Ovary (tissue), 9 donors: ENCODE results near the gene AOPEP. TPM values are rescaled to one million over a fixed set of nuclear protein-coding genes. Genes with fewer than 3 reads are reported as not detected.

Experiments
- DNase-seq, 5 donors: peaks; one replicate each; pipeline ENCODE4 v3.0.0-alpha.2; 2019 to 2020
- H3K27ac ChIP-seq, 2 donors: fragments of 200-600 bp; one replicate each; pipeline versions ENCODE4 v1.5.1 to v1.8.0; 2019 to 2022
- H3K27me3 ChIP-seq: fragments of 200-600 bp; one replicate; pipeline ENCODE4 v1.8.0; 2022
- H3K36me3 ChIP-seq: fragments of 200-600 bp; sonication (generic); one replicate; pipeline ENCODE4 v1.5.1; 2019
- H3K4me1 ChIP-seq: one replicate; pipeline ENCODE4 v1.8.1; 2013; ENCODE audit warnings: mild to moderate bottlenecking, moderate library complexity; ENCODE audit not compliant: insufficient read depth
- H3K4me3 ChIP-seq: fragments of 200-600 bp; sonication (generic); one replicate; pipeline ENCODE4 v1.5.1; 2017
- H3K9me3 ChIP-seq, 2 donors: fragments of 200-600 bp in 1 of 2; sonication (generic) in 1 of 2; one replicate each; pipeline versions ENCODE4 v1.5.1 to v1.8.1; 2013 to 2019; ENCODE audit warnings: mild to moderate bottlenecking in 1 of 2, moderate library complexity in 1 of 2
- CTCF ChIP-seq, 3 donors: fragments of 450-650 bp in 2 of 3; fragments of 200-600 bp in 1 of 3; IDR thresholded peaks; one replicate each; pipeline versions ENCODE4 v1.5.1 to v1.8.0; 2016 to 2022; ENCODE audit warnings: antibody characterized with exemption in 3 of 3, mild to moderate bottlenecking in 1 of 3
- EP300 ChIP-seq: sonication (generic); formaldehyde crosslinking; IDR thresholded peaks from one replicate; pipeline ENCODE4 v1.6.1; 2017; ENCODE audit warnings: antibody characterized with exemption
- POLR2A ChIP-seq: fragments of 450-650 bp; IDR thresholded peaks from one replicate; pipeline ENCODE4 v1.6.1; 2017; ENCODE audit warnings: antibody characterized with exemption, mild to moderate bottlenecking, moderate library complexity
- WGBS, 3 donors: extraction: QIAGEN DNeasy Blood & Tissue Kit in 1 of 3; methylation state at CpG; one replicate each; pipeline versions ENCODE4 v1.1.5 to v1.1.7; 2013 to 2017; 5-methylcytosine and 5-hydroxymethylcytosine counted together
- intact Hi-C, 4 donors: fragments of 100-400 bp; cut with DNase I; formaldehyde crosslinking; loops; one replicate each; pipeline versions ENCODE4 v1.11.0 to v1.15.1; 2022 to 2023
- polyA plus RNA-seq, 2 donors: library from polyadenylated mRNA; stranded (reverse); fragments of 200-250 nt in 1 of 2; fragments of 350-450 nt in 1 of 2; fragmentation: Illumina TruSeq in 1 of 2; extraction: RNeasy Lipid Tissue Mini Kit (QIAGEN cat#74804) in 1 of 2; gene quantifications; one replicate each; pipeline ENCODE4 v1.2.3, GENCODE V29; 2013 to 2014
- total RNA-seq, 7 donors: library from RNA; depleted of rRNA in 2 of 7; stranded (reverse); fragments of >200 nt in 2 of 7; fragmentation: NEBNext Ultra II Directional in 3 of 7; extraction: Animal tissue kit (Norgen Biotek cat#: 25700) in 3 of 7; gene quantifications; one replicate each; pipeline versions ENCODE4 v1.1.0 to v1.2.4, GENCODE V29; 2016 to 2023
- donor health status: DM: no; HTN: no; CAD: no; lungs with moderate emphysema.
- donor health status: DM: no; HTN: no; CAD: no.
- donor health status: Bipolar disorder and iron deficiency.
- donor health status: DM: yes; HTN: yes; CAD: no.
- donor health status: DM: no; HTN: no; CAD: no.
- donor health status: DM: yes; HTN: yes; CAD: no.

The AOPEP gene
- total and polyA plus RNA-seq, 9 donors, result 40.0 to 141 (median 82.1) TPM

GRCh38 chr9:94823710-94824109 is 97.2 kb downstream of the AOPEP start:
- Histone ChIP-seq H3K36me3 (no peaks in the 10 kb centered on the region), H3K4me1 (peaks cover 24% of the 10 kb centered on the region), H3K9me3 (no peaks in the 10 kb centered on the region), H3K27me3 (no peaks in the 10 kb centered on the region), H3K4me3 (no peak overlapping the region), H3K27ac (no peak overlapping the region)
- no peak for TF ChIP-seq POLR2A
- DNase-seq, result no peak
- WGBS, 3 donors, result 93 to 97% (median 94%) methylated on average over 5 of the region's 5 CpGs
- intact Hi-C loops, result no loop called here

GRCh38 chr9:94824411-94824810 is 97.9 kb downstream of the AOPEP start:
- Histone ChIP-seq H3K9me3 (no peaks in the 10 kb centered on the region), H3K4me3 (no peak overlapping the region), H3K27ac (no peak overlapping the region), H3K36me3 (no peaks in the 10 kb centered on the region), H3K27me3 (no peaks in the 10 kb centered on the region), H3K4me1 (peaks cover 23% of the 10 kb centered on the region)
- 65 to 72% (median 65%) methylated on average over 2 of the region's 2 CpGs for WGBS, 3 donors
- intact Hi-C loops, result no loop called here
- TF ChIP-seq CTCF (IDR thresholded peaks at IDR 0.05) (no peak), POLR2A (no peak), EP300 (no peak)
- DNase-seq, result no peak

- H3K27me3 ChIP-seq, result no peaks in the 10 kb centered on the region
- H3K4me1 ChIP-seq, result peaks cover 25% of the 10 kb centered on the region
- H3K9me3 ChIP-seq, result no peaks in the 10 kb centered on the region
- no peaks in the 10 kb centered on the region for H3K36me3 ChIP-seq
- no peak for TF ChIP-seq POLR2A
- TF ChIP-seq EP300, result no peak
- TF ChIP-seq CTCF (IDR thresholded peaks at IDR 0.05), result no peak
- no peak overlapping the region for H3K4me3 ChIP-seq
- H3K27ac ChIP-seq, result peak overlapping the region in 1 of 2 donors; percentile 28
- intact Hi-C loops, result no loop called here
- WGBS, 3 donors, result 39 to 64% (median 56%) methylated on average over 12 of the region's 12 CpGs
- DNase-seq, result no peak
Observed at GRCh38 chr9:94824913-94825610, 98.6 kb downstream of the AOPEP start.

GRCh38 chr9:94825611-94825958 is 99.1 kb downstream of the AOPEP start:
- Histone ChIP-seq H3K36me3 (no peaks in the 10 kb centered on the region), H3K4me3 (no peak overlapping the region), H3K4me1 (peaks cover 25% of the 10 kb centered on the region), H3K27me3 (no peaks in the 10 kb centered on the region), H3K27ac (peak overlapping the region in 1 of 2 donors; percentile 28), H3K9me3 (no peaks in the 10 kb centered on the region)
- TF ChIP-seq CTCF (IDR thresholded peaks at IDR 0.05) (no peak), POLR2A (no peak), EP300 (no peak)
- intact Hi-C loops, result no loop called here
- 44 to 67% (median 59%) methylated on average over 4 of the region's 4 CpGs for WGBS, 3 donors
- DNase-seq, result no peak

GRCh38 chr9:94826044-94826443 is 99.5 kb downstream of the AOPEP start:
- WGBS, 3 donors, result 80 to 93% (median 87%) methylated on average over 9 of the region's 9 CpGs
- Histone ChIP-seq H3K4me1 (peaks cover 25% of the 10 kb centered on the region), H3K9me3 (no peaks in the 10 kb centered on the region), H3K36me3 (no peaks in the 10 kb centered on the region), H3K4me3 (no peak overlapping the region), H3K27me3 (no peaks in the 10 kb centered on the region), H3K27ac (no peak overlapping the region)
- intact Hi-C loops, result no loop called here
- no peak for DNase-seq
- no peak for TF ChIP-seq POLR2A
- no peak for TF ChIP-seq EP300
- no peak for TF ChIP-seq CTCF (IDR thresholded peaks at IDR 0.05)
